KOPT-K1 (cell line): ENCODE data around the gene C3orf18.

Experiments used
- H3K27ac ChIP-seq: fragments of 200-600 bp; sonication (generic); 2 replicates; pipeline ENCODE4 v1.5.1; 2016; ENCODE audit warnings: antibody characterized with exemption, mild to moderate bottlenecking, low read depth, low read length; ENCODE audit not compliant: poor library complexity, severe bottlenecking
- H3K36me3 ChIP-seq: fragments of 200-600 bp; sonication (generic); 2 replicates; pipeline ENCODE4 v1.5.1; 2017; ENCODE audit warnings: antibody characterized with exemption, mild to moderate bottlenecking, low read length, moderate library complexity; ENCODE audit not compliant: insufficient read depth
- H3K9me3 ChIP-seq: fragments of 200-600 bp; sonication (generic); 2 replicates; pipeline ENCODE4 v1.5.1; 2017; ENCODE audit warnings: antibody characterized with exemption, low read length, mild to moderate bottlenecking; ENCODE audit not compliant: insufficient read depth, poor library complexity, severe bottlenecking

The C3orf18 gene

GRCh38 chr3:50554553-50554952 is 13.0 kb downstream of the C3orf18 start:
- Histone ChIP-seq H3K9me3 (no peaks in the 10 kb centered on the region), H3K27ac (no peak overlapping the region), H3K36me3 (no peaks in the 10 kb centered on the region)

- H3K36me3 ChIP-seq, result no peaks in the 10 kb centered on the region
- no peak overlapping the region for H3K27ac ChIP-seq
- no peaks in the 10 kb centered on the region for H3K9me3 ChIP-seq
Measured at GRCh38 chr3:50552598-50552997, 14.9 kb downstream of the C3orf18 start.

GRCh38 chr3:50551681-50552435 is 15.7 kb downstream of the C3orf18 start:
- Histone ChIP-seq H3K36me3 (no peaks in the 10 kb centered on the region), H3K9me3 (no peaks in the 10 kb centered on the region), H3K27ac (no peak overlapping the region)

- Histone ChIP-seq H3K9me3 (no peaks in the 10 kb centered on the region), H3K36me3 (no peaks in the 10 kb centered on the region)
Measured at GRCh38 chr3:50551054-50551659, 16.4 kb downstream of the C3orf18 start.

GRCh38 chr3:50550079-50550736 is 17.3 kb downstream of the C3orf18 start:
- H3K36me3 ChIP-seq, result no peaks in the 10 kb centered on the region
- no peak overlapping the region for H3K27ac ChIP-seq
- H3K9me3 ChIP-seq, result no peaks in the 10 kb centered on the region

More at GRCh38 chr3:50551054-50551659, 16.4 kb downstream of the C3orf18 start:
- H3K27ac ChIP-seq, result no peak overlapping the region

- Histone ChIP-seq H3K9me3 (no peaks in the 10 kb centered on the region), H3K27ac (no peak overlapping the region), H3K36me3 (no peaks in the 10 kb centered on the region)
Measured at GRCh38 chr3:50549226-50549625, 18.3 kb downstream of the C3orf18 start.

GRCh38 chr3:50545781-50546180 is 21.8 kb downstream of the C3orf18 start:
- Histone ChIP-seq H3K36me3 (no peaks in the 10 kb centered on the region), H3K9me3 (no peaks in the 10 kb centered on the region), H3K27ac (no peak overlapping the region)

GRCh38 chr3:50542177-50543034 is 25.1 kb downstream of the C3orf18 start:
- Histone ChIP-seq H3K36me3 (no peaks in the 10 kb centered on the region), H3K27ac (no peak overlapping the region), H3K9me3 (no peaks in the 10 kb centered on the region)

- H3K9me3 ChIP-seq, result no peaks in the 10 kb centered on the region
- H3K36me3 ChIP-seq, result no peaks in the 10 kb centered on the region
- no peak overlapping the region for H3K27ac ChIP-seq
Measured at GRCh38 chr3:50539356-50540286, 27.9 kb downstream of the C3orf18 start.

GRCh38 chr3:50537421-50538129 is 30.0 kb downstream of the C3orf18 start:
- no peaks in the 10 kb centered on the region for H3K9me3 ChIP-seq
- H3K36me3 ChIP-seq, result no peaks in the 10 kb centered on the region
- no peak overlapping the region for H3K27ac ChIP-seq

- Histone ChIP-seq H3K9me3 (no peaks in the 10 kb centered on the region), H3K27ac (no peak overlapping the region), H3K36me3 (no peaks in the 10 kb centered on the region)
Measured at GRCh38 chr3:50536471-50537180, 30.9 kb downstream of the C3orf18 start.

GRCh38 chr3:50534681-50535330 is 32.7 kb downstream of the C3orf18 start:
- no peaks in the 10 kb centered on the region for H3K36me3 ChIP-seq
- no peaks in the 10 kb centered on the region for H3K9me3 ChIP-seq
- H3K27ac ChIP-seq, result no peak overlapping the region
